Neural progenitor cell (in vitro differentiated cells): ENCODE measurements around the gene P4HTM. TPM values are rescaled to one million over a fixed set of nuclear protein-coding genes. Genes with fewer than 3 reads are reported as not detected.

Experiments
- DNase-seq: peaks from one replicate; pipeline ENCODE4 v3.0.0-alpha.2; 2016; ENCODE audit warnings: low spot score
- H2AFZ ChIP-seq: fragments of 200-600 bp; sonication (generic); replicated peaks from 2 replicates; pipeline ENCODE4 v1.6.1; 2016; ENCODE audit warnings: antibody characterized with exemption
- H3F3A ChIP-seq: fragments of 200-600 bp; sonication (generic); 2 replicates; pipeline ENCODE4 v1.6.1; 2016; ENCODE audit warnings: antibody characterized with exemption, low read depth
- H3K27ac ChIP-seq: fragments of 200-600 bp; sonication (generic); 2 replicates; pipeline ENCODE4 v1.5.1; 2016; ENCODE audit warnings: mild to moderate bottlenecking
- H3K27me3 ChIP-seq: fragments of 200-600 bp; sonication (generic); 2 replicates; pipeline ENCODE4 v1.6.1; 2016; ENCODE audit warnings: mild to moderate bottlenecking, moderate library complexity
- H3K36me3 ChIP-seq: fragments of 200-600 bp; sonication (generic); 2 replicates; pipeline ENCODE4 v1.5.1; 2016
- H3K4me1 ChIP-seq: fragments of 200-600 bp; sonication (generic); 2 replicates; pipeline ENCODE4 v1.6.1; 2016; ENCODE audit warnings: mixed run types
- H3K4me2 ChIP-seq: fragments of 200-600 bp; sonication (generic); 2 replicates; pipeline ENCODE4 v1.6.1; 2016
- H3K4me3 ChIP-seq: fragments of 200-600 bp; sonication (generic); 2 replicates; pipeline ENCODE4 v1.5.1; 2016
- H3K79me2 ChIP-seq: fragments of 200-600 bp; sonication (generic); 2 replicates; pipeline ENCODE4 v1.6.1; 2016; ENCODE audit warnings: low read depth
- H3K9ac ChIP-seq: fragments of 200-600 bp; sonication (generic); 2 replicates; pipeline ENCODE4 v1.6.1; 2016
- H3K9me3 ChIP-seq: fragments of 200-600 bp; sonication (generic); 2 replicates; pipeline ENCODE4 v1.5.1; 2016; ENCODE audit warnings: low read depth
- H4K20me1 ChIP-seq: fragments of 200-600 bp; sonication (generic); 2 replicates; pipeline ENCODE4 v1.6.1; 2016; ENCODE audit warnings: low read depth
- H3K27ac Mint-ChIP-seq: 3 replicates; pipeline ENCODE4 v1.8.0; 2021; ENCODE audit warnings: mixed read lengths
- H3K27me3 Mint-ChIP-seq: 2 replicates; pipeline ENCODE4 v1.8.0; 2022; ENCODE audit warnings: low read depth, mild to moderate bottlenecking, inconsistent platforms, moderate library complexity, mixed read lengths; ENCODE audit not compliant: insufficient read depth
- H3K36me3 Mint-ChIP-seq: 3 replicates; pipeline ENCODE4 v1.8.0; 2021; ENCODE audit warnings: mixed read lengths
- H3K4me1 Mint-ChIP-seq: 3 replicates; pipeline ENCODE4 v1.8.0; 2021; ENCODE audit warnings: mixed read lengths
- H3K4me3 Mint-ChIP-seq: 3 replicates; pipeline ENCODE4 v1.8.0; 2021; ENCODE audit warnings: mild to moderate bottlenecking, moderate library complexity, mixed read lengths
- H3K9me3 Mint-ChIP-seq: 3 replicates; pipeline ENCODE4 v1.8.0; 2020; ENCODE audit warnings: mixed read lengths
- EZH2 ChIP-seq: fragments of 200-600 bp; sonication (generic); IDR thresholded peaks from 2 replicates; pipeline ENCODE4 v1.6.1; 2017; ENCODE audit warnings: antibody characterized with exemption, mild to moderate bottlenecking, moderate library complexity
- EZH2phosphoT487 ChIP-seq: fragments of 200-600 bp; sonication (generic); IDR thresholded peaks from 2 replicates; pipeline ENCODE4 v1.6.1; 2017; ENCODE audit warnings: antibody characterized with exemption
- total RNA-seq: library from RNA; depleted of rRNA; stranded (reverse); fragments of >200 nt; gene quantifications from 2 replicates; pipeline ENCODE4 v1.2.3, GENCODE V29; 2015; ENCODE audit warnings: low replicate concordance
- TF ChIP-seq, protein P1 (sequence below): fragments of 200-600 bp; sonication (generic); IDR thresholded peaks from 2 replicates; pipeline ENCODE4 v1.5.1; 2017; ENCODE audit warnings: antibody characterized with exemption, mild to moderate bottlenecking

The P4HTM gene
- total RNA-seq, 1 donor from 2014 or later = 15.3 TPM

DNA sequence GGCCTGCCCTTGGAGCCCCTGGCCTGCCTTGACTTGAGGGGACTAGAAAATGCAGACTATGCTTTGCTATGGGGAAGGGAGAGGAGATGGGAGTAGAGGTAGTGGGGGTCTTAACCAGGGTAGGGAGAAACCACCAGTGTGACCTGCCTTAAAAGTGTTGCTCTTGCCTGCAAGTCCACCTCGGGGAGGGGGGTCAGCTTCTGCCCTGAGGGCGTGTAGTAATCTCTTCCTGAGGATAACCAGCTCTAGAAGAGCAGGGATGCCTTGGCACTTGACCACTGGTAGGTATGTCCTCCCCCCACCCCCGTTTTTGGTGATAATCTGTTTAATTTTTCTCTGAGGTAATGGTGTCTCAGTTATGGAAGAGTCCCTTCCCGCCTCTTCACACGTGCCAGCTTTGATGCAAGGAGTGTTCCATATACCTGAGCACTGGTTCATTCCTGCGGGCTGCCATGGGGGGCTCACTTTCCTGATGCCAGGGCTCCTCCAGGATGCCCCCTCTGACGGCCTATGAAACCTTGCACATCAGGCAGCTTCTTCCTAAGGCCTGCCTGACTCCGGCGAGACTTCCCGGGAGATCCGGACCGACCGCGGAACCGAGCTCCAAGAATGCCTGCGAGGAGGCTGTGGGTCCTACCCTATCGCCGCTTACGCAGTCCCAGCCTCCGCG is 780 bp upstream of the P4HTM start:
- H3K9me3 Mint-ChIP-seq = no peaks in the 10 kb centered on the region
- Histone ChIP-seq H2AFZ (peak overlapping the region; percentile 82), H3K27ac (peak overlapping the region; percentile 60), H3K4me2 (peak overlapping the region; percentile 94), H3K27me3 (no peaks in the 10 kb centered on the region), H4K20me1 (no peaks in the 10 kb centered on the region), H3K9me3 (no peaks in the 10 kb centered on the region), H3K36me3 (no peaks in the 10 kb centered on the region), H3K4me1 (peaks cover 17% of the 10 kb centered on the region), H3K4me3 (peak overlapping the region; percentile 85), H3K9ac (no peak overlapping the region), H3F3A (peaks cover 24% of the 10 kb centered on the region), H3K79me2 (peaks cover 43% of the 10 kb centered on the region)
- DNase-seq = no peak
- H3K4me3 Mint-ChIP-seq = peak overlapping the region; percentile 91
- peaks cover 26% of the 10 kb centered on the region for H3K4me1 Mint-ChIP-seq
- H3K36me3 Mint-ChIP-seq = peaks cover 8% of the 10 kb centered on the region
- peak overlapping the region; percentile 87 for H3K27ac Mint-ChIP-seq
- no peak for TF ChIP-seq EZH2
- TF ChIP-seq, protein P1, sequence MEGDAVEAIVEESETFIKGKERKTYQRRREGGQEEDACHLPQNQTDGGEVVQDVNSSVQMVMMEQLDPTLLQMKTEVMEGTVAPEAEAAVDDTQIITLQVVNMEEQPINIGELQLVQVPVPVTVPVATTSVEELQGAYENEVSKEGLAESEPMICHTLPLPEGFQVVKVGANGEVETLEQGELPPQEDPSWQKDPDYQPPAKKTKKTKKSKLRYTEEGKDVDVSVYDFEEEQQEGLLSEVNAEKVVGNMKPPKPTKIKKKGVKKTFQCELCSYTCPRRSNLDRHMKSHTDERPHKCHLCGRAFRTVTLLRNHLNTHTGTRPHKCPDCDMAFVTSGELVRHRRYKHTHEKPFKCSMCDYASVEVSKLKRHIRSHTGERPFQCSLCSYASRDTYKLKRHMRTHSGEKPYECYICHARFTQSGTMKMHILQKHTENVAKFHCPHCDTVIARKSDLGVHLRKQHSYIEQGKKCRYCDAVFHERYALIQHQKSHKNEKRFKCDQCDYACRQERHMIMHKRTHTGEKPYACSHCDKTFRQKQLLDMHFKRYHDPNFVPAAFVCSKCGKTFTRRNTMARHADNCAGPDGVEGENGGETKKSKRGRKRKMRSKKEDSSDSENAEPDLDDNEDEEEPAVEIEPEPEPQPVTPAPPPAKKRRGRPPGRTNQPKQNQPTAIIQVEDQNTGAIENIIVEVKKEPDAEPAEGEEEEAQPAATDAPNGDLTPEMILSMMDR = no peak
- TF ChIP-seq EZH2phosphoT487 = no peak
- H3K27me3 Mint-ChIP-seq = peaks cover 7% of the 10 kb centered on the region

DNA sequence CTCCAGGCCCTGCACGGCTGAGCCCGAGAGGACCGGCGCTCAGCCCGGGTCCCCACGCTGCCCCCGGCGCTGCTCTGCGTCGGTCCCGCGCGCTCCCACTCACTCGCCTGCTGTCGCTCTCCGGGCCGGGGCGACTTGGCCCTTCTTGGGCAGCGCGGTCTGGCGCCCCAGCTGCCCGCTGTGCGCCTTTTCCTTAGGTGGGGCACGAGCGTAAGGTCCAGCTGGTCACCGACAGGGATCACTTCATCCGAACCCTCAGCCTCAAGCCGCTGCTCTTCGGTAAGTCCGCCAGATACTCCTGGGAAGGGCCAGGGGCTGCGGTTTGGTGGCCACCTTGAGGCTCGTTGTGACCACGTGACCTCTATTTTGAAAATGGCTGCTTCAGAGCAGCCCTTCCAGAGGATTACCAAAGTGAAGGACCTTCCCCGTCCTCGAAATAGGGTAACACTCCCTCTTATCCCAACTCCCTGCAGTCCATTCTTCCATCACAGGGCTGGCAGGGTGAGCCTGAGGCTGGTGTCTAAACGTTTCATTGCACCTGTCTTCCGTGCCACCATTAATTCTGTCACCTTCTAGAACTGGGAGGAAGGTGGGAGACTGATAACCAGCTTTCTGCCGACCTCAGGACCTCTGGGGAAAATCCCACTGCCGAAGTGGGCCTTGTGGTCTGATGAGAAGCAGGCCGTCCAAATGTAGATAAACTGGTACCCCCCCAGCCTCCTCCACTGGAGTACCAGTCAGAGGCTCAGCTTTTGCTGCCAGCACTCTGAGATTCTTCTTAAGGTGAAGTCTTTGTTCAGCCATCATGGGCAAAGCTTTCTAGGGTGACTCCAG is 812 bp downstream of the P4HTM start:
- peak overlapping the region; percentile 88 for H3K4me3 Mint-ChIP-seq
- peak overlapping the region; percentile 43 for H3K27ac Mint-ChIP-seq
- H3K4me1 Mint-ChIP-seq = peaks cover 26% of the 10 kb centered on the region
- no peaks in the 10 kb centered on the region for H4K20me1 ChIP-seq
- peaks cover 12% of the 10 kb centered on the region for H3K36me3 Mint-ChIP-seq
- H3K79me2 ChIP-seq = peaks cover 43% of the 10 kb centered on the region
- no peaks in the 10 kb centered on the region for H3K36me3 ChIP-seq
- no peaks in the 10 kb centered on the region for H3K27me3 ChIP-seq
- H3F3A ChIP-seq = peaks cover 24% of the 10 kb centered on the region
- DNase-seq = peak; percentile 72
- peak overlapping the region; percentile 75 for H2AFZ ChIP-seq
- H3K9ac ChIP-seq = peak overlapping the region; percentile 63
- H3K9me3 Mint-ChIP-seq = no peaks in the 10 kb centered on the region
- peaks cover 17% of the 10 kb centered on the region for H3K4me1 ChIP-seq
- peak overlapping the region; percentile 17 for H3K27ac ChIP-seq
- peak overlapping the region; percentile 85 for H3K4me3 ChIP-seq
- TF ChIP-seq, protein P1 = no peak
- TF ChIP-seq EZH2phosphoT487 = no peak
- no peak for TF ChIP-seq EZH2
- peak overlapping the region; percentile 94 for H3K4me2 ChIP-seq
- H3K27me3 Mint-ChIP-seq = peaks cover 8% of the 10 kb centered on the region
- H3K9me3 ChIP-seq = no peaks in the 10 kb centered on the region

DNA sequence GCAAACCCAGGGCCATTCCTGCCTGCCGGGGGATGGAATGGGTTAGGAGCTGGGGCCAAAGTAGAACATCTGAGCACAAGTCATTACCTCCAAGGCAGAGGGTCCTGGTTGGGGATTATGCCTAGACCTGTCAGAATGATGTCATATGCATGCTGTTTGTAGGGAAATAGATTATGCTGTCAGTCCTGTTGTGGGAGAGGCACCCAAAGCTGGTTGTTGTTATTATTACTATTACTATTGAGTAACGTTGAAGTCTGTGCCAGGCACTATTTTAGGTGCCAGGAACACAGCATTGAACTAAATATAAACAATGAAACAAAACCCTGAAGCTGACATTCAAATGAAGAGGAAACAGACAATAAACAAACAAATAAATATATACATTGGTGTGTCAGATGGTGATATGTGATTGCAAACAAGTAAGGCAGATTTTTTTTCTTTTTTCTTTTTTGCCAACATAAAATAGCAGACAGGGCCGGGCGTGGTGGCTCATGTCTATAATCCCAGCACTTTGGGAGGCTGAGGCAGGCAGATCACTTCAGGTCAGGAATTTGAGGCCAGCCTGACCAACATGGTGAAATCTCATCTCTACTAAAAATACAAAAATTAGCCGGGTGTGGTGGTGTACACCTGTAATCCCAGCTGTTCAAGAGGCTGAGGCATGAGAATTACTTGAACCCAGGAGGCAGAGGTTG is 2.0 kb downstream of the P4HTM start:
- Mint-ChIP-seq H3K4me1 (peaks cover 26% of the 10 kb centered on the region), H3K27ac (no peak overlapping the region), H3K9me3 (no peaks in the 10 kb centered on the region), H3K36me3 (peaks cover 12% of the 10 kb centered on the region), H3K4me3 (peak overlapping the region; percentile 73), H3K27me3 (peaks cover 6% of the 10 kb centered on the region)
- no peak overlapping the region for H3K9ac ChIP-seq
- H3K36me3 ChIP-seq = no peaks in the 10 kb centered on the region
- H3K4me1 ChIP-seq = peaks cover 17% of the 10 kb centered on the region
- H3K4me3 ChIP-seq = peak overlapping the region; percentile 85
- H3K4me2 ChIP-seq = peak overlapping the region; percentile 94
- H3K27ac ChIP-seq = no peak overlapping the region
- TF ChIP-seq EZH2phosphoT487 (no peak), EZH2 (no peak)
- TF ChIP-seq, protein P1 = no peak
- H4K20me1 ChIP-seq = no peaks in the 10 kb centered on the region
- DNase-seq = no peak
- H3K79me2 ChIP-seq = peaks cover 43% of the 10 kb centered on the region
- H2AFZ ChIP-seq = no peak overlapping the region
- peaks cover 24% of the 10 kb centered on the region for H3F3A ChIP-seq
- H3K27me3 ChIP-seq = no peaks in the 10 kb centered on the region
- no peaks in the 10 kb centered on the region for H3K9me3 ChIP-seq
